NB4 (cell line): Measurements from ENCODE around the gene NAALAD2.
A peak's percentile ranks its signal among the peaks of the same experiment; 100 is the strongest.
"Not testable (repeated sequence)": the region's sequence is repeated elsewhere in the genome, so short reads cannot be mapped to it uniquely, and the experiment has no call there.

Experiments
- DNase-seq: peaks from one replicate; pipeline ENCODE4 v3.0.0; 2010; ENCODE audit warnings: low read depth
- H3K4me3 ChIP-seq: one replicate; pipeline ENCODE4 v1.5.1; 2011; ENCODE audit warnings: mild to moderate bottlenecking, low read depth, low read length, moderate library complexity
- MAX ChIP-seq: IDR thresholded peaks from 2 replicates; pipeline ENCODE4 v1.6.1; 2011; ENCODE audit warnings: low read depth, low read length
- MYC ChIP-seq: IDR thresholded peaks from 2 replicates; pipeline ENCODE4 v1.6.1; 2011; ENCODE audit warnings: low read depth, low read length
- POLR2A ChIP-seq: IDR thresholded peaks from 2 replicates; pipeline ENCODE4 v1.6.1; 2011; ENCODE audit warnings: mild to moderate bottlenecking; ENCODE audit not compliant: insufficient read length; ENCODE audit errors: extremely low read depth
- TF ChIP-seq, protein P1 (sequence below): IDR thresholded peaks from one replicate; pipeline ENCODE4 v1.5.1; 2012; ENCODE audit warnings: low read depth, low read length

The NAALAD2 gene

GRCh38 chr11:90229791-90230190 is 95.3 kb downstream of the NAALAD2 start:
- no peak for TF ChIP-seq MYC
- TF ChIP-seq, protein P1, sequence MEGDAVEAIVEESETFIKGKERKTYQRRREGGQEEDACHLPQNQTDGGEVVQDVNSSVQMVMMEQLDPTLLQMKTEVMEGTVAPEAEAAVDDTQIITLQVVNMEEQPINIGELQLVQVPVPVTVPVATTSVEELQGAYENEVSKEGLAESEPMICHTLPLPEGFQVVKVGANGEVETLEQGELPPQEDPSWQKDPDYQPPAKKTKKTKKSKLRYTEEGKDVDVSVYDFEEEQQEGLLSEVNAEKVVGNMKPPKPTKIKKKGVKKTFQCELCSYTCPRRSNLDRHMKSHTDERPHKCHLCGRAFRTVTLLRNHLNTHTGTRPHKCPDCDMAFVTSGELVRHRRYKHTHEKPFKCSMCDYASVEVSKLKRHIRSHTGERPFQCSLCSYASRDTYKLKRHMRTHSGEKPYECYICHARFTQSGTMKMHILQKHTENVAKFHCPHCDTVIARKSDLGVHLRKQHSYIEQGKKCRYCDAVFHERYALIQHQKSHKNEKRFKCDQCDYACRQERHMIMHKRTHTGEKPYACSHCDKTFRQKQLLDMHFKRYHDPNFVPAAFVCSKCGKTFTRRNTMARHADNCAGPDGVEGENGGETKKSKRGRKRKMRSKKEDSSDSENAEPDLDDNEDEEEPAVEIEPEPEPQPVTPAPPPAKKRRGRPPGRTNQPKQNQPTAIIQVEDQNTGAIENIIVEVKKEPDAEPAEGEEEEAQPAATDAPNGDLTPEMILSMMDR, result no peak
- TF ChIP-seq POLR2A, result no peak
- no peak for TF ChIP-seq MAX
- H3K4me3 ChIP-seq, result no peak overlapping the region
- DNase-seq, result no peak

GRCh38 chr11:90234977-90235376 is 100.5 kb downstream of the NAALAD2 start:
- no peak for TF ChIP-seq MYC
- no peak for TF ChIP-seq POLR2A
- TF ChIP-seq, protein P1, result no peak
- TF ChIP-seq MAX, result no peak
- no peak for DNase-seq
- no peak overlapping the region for H3K4me3 ChIP-seq

DNA sequence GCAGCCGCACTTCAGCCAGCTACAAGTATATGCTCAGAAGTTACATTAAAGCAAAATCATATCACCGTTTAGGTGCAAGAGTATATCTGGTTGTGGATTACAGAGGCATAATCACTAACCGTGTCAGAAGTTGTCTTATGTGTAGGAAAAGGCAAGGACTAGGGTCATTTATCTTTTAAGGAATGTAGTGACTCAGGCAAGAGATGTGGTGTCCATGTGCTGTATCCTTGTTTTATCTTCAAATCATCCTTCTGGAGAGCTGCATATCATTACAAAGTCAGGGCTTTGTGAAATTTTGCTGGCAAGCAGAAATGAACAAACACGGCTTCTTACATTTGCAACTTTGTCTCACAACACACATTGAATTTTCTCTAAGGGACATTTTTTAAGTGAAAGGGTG is 101.1 kb downstream of the NAALAD2 start:
- no peak overlapping the region for H3K4me3 ChIP-seq
- no peak for DNase-seq
- no peak for TF ChIP-seq POLR2A
- TF ChIP-seq, protein P1, result no peak

- DNase-seq, result no peak
- H3K4me3 ChIP-seq, result no peak overlapping the region
- TF ChIP-seq MYC, result no peak
Observed at GRCh38 chr11:90237004-90237403, 102.5 kb downstream of the NAALAD2 start.

GRCh38 chr11:90239967-90240636 is 105.6 kb downstream of the NAALAD2 start:
- not testable (repeated sequence) for H3K4me3 ChIP-seq, DNase-seq

- H3K4me3 ChIP-seq, result no peak overlapping the region
- TF ChIP-seq, protein P1, result no peak
- TF ChIP-seq POLR2A, result no peak
- TF ChIP-seq MAX, result no peak
- DNase-seq, result peak; percentile 10
Observed at GRCh38 chr11:90241414-90241813, 107.0 kb downstream of the NAALAD2 start.
